Choroid plexus epithelial cell (primary cell): ENCODE data around the gene H3-3A.
A peak's percentile ranks its signal among the peaks of the same experiment; 100 is the strongest.

Experiments
- DNase-seq: peaks from one replicate; pipeline ENCODE4 v3.0.0-alpha.2; 2010; ENCODE audit warnings: low read depth
- H3K4me3 ChIP-seq: 2 replicates; pipeline ENCODE4 v1.5.1; 2011; ENCODE audit warnings: low read depth, mild to moderate bottlenecking, control low read depth, low read length, moderate library complexity
- TF ChIP-seq, protein P1 (sequence below): conservative IDR thresholded peaks from 2 replicates; pipeline ENCODE4 v1.5.1; 2011; ENCODE audit warnings: low read depth, mild to moderate bottlenecking, control low read depth, inconsistent platforms, low read length, moderate library complexity

The H3-3A gene

DNA sequence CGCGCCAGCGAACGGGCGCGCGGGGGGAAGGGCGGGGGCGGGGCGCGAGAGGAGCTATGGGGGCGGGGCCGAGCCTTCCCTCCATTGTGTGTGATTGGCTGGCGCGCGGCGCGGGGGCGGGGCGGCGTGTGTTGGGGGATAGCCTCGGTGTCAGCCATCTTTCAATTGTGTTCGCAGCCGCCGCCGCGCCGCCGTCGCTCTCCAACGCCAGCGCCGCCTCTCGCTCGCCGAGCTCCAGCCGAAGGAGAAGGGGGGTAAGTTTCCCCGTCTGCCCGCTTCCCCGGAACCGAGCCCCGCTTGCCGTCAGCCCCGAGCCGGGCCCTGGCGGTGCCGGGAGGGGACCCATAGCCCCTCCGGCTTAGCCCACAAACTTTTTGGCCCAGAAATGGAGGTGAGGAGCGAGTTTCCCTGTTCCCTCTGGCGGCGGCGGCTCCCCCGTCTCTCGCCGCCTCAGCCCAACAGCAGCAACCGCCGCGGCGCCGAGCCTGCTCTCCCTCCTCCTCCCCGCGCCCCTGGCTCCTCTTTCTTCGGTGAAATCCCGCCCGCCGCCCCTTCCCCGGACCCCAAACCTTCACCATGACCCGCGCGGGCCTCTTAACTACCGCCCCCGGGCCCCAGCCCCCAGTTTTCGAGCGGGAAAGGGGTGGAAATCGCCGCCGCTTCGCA, at the start of gene H3-3A:
Gene H3-3A (plus strand): TSS at position 159 of the 666 bp plus-strand sequence. CDS start 1,636 bp downstream, outside the sequence.
- TF ChIP-seq, protein P1, sequence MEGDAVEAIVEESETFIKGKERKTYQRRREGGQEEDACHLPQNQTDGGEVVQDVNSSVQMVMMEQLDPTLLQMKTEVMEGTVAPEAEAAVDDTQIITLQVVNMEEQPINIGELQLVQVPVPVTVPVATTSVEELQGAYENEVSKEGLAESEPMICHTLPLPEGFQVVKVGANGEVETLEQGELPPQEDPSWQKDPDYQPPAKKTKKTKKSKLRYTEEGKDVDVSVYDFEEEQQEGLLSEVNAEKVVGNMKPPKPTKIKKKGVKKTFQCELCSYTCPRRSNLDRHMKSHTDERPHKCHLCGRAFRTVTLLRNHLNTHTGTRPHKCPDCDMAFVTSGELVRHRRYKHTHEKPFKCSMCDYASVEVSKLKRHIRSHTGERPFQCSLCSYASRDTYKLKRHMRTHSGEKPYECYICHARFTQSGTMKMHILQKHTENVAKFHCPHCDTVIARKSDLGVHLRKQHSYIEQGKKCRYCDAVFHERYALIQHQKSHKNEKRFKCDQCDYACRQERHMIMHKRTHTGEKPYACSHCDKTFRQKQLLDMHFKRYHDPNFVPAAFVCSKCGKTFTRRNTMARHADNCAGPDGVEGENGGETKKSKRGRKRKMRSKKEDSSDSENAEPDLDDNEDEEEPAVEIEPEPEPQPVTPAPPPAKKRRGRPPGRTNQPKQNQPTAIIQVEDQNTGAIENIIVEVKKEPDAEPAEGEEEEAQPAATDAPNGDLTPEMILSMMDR: no peak
- peak within 1 kb of the TSS; percentile 89 for H3K4me3 ChIP-seq

GRCh38 chr1:226017070-226017469, 45.4 kb upstream of the H3-3A start:
- DNase-seq: no peak
- no peak overlapping the region for H3K4me3 ChIP-seq
- TF ChIP-seq, protein P1: no peak

More for the DNA sequence above, at the start of gene H3-3A:
- peak; percentile 95 for DNase-seq

DNA sequence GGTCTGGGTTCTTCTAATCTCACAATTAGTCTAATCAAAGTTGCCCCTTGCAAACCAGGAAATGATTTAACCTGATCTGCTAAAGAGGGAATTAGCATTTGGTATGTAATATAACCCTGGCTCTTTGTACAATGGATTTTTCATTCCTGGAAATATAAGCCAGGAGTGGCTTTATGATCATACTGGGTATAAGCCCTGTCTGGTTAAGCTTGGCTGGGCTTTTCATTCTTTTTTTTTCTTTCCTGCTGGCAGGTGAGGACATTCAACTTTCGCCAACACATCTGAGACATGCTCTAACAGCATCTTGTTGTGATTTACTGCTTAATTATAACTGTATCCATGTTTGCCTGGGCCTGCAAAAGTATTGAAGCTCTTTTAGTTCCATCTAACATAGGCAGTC, 42.9 kb upstream of the H3-3A start:
- DNase-seq: no peak
- no peak overlapping the region for H3K4me3 ChIP-seq
- TF ChIP-seq, protein P1: no peak

GRCh38 chr1:226021401-226021800, 41.1 kb upstream of the H3-3A start:
- DNase-seq: no peak
- TF ChIP-seq, protein P1: no peak
- no peak overlapping the region for H3K4me3 ChIP-seq

DNA sequence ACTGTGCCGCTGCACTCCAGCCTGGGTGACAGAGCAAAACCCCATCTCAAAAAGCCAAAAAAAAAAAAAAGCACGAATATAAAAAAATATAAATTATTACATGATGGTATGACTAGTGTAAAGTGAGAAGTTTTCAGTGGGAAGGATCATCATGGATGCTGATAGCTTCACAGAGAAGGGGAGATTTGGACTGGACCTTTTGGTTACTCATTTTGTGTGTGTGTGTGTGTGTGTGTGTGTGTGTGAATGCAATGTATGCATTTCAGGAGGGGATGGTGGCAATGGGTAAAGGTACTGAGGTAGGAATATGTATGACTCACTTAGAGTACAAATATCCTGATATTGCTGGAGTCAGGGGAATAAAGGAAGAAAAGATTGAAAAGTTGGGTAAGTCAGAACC, 40.7 kb upstream of the H3-3A start:
- no peak for DNase-seq
- TF ChIP-seq, protein P1: no peak
- no peak overlapping the region for H3K4me3 ChIP-seq

GRCh38 chr1:226023735-226024134, 38.8 kb upstream of the H3-3A start:
- TF ChIP-seq, protein P1: no peak
- no peak overlapping the region for H3K4me3 ChIP-seq
- DNase-seq: no peak

DNA sequence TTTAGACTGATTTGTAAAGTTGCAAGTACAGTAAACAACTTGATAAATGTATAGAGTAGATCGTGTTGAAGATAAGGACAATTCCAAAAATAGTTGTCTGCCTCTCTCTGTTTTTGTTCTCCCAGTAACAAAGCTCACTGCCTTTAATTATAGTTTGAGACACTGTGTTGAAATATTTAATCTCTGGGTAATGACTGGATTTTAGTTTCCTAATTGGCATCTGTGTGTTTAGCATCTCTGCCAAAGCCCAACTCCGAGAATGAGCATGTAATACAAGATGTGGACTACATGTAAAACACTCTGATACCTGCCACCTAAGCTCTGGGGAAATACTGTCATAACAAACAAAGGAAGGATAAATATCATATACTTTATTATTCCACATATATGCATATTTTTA, 35.7 kb upstream of the H3-3A start:
- TF ChIP-seq, protein P1: no peak
- DNase-seq: no peak
- no peak overlapping the region for H3K4me3 ChIP-seq
